Right lobe of liver (tissue), 6 donors: ENCODE data around the gene SART3. TPM values are rescaled to one million over a fixed set of nuclear protein-coding genes. Genes with fewer than 3 reads are reported as not detected.
"Not testable (repeated sequence)": the region's sequence is repeated elsewhere in the genome, so short reads cannot be mapped to it uniquely, and the experiment has no call there.

Source experiments
- ATAC-seq, 4 donors: fragments of 200-7000 bp; cut with Tn5 transposase; one replicate each; pipeline ENCODE4 v1.9.1; 2020; ENCODE audit warnings: mild to moderate bottlenecking in 4 of 4, moderate library complexity in 4 of 4
- DNase-seq, 3 donors: peaks; one replicate each; pipeline ENCODE4 v3.0.0-alpha.2; 2020
- H3K27ac ChIP-seq, 3 donors: fragments of 200-600 bp; one replicate each; pipeline ENCODE4 v1.8.0; 2022
- H3K27me3 ChIP-seq, 2 donors: fragments of 200-600 bp; one replicate each; pipeline ENCODE4 v1.8.0; 2022
- H3K36me3 ChIP-seq, 4 donors: fragments of 200-600 bp; sonication (generic) in 1 of 4; one replicate each; pipeline versions ENCODE4 v1.5.1 to v1.8.0; 2017 to 2022; ENCODE audit warnings: control low read depth in 1 of 4
- H3K4me1 ChIP-seq, 4 donors: fragments of 200-600 bp; sonication (generic) in 1 of 4; one replicate each; pipeline versions ENCODE4 v1.5.1 to v1.8.0; 2017 to 2022; ENCODE audit warnings: control low read depth in 1 of 4
- H3K4me3 ChIP-seq, 3 donors: fragments of 200-600 bp; one replicate each; pipeline ENCODE4 v1.8.0; 2022
- H3K9me3 ChIP-seq, 4 donors: fragments of 200-600 bp; sonication (generic) in 1 of 4; one replicate each; pipeline versions ENCODE4 v1.5.1 to v1.8.0; 2017 to 2022; ENCODE audit warnings: control low read depth in 1 of 4
- CTCF ChIP-seq, 4 donors: fragments of 200-600 bp in 3 of 4; fragments of 450-650 bp in 1 of 4; IDR thresholded peaks; one replicate each; pipeline versions ENCODE4 v1.5.1 to v1.8.0; 2016 to 2022; ENCODE audit warnings: antibody characterized with exemption in 4 of 4, mild to moderate bottlenecking in 2 of 4
- POLR2A ChIP-seq: fragments of 450-650 bp; IDR thresholded peaks from one replicate; pipeline ENCODE4 v1.6.1; 2017; ENCODE audit warnings: antibody characterized with exemption, mild to moderate bottlenecking
- WGBS: methylation state at CpG from one replicate; pipeline ENCODE4 v1.1.6; 2018; ENCODE audit warnings: low coverage, low lambda C conversion rate; ENCODE audit not compliant: insufficient coverage; ENCODE audit errors: missing lambda C conversion rate; 5-methylcytosine and 5-hydroxymethylcytosine counted together
- intact Hi-C, 2 donors: fragments of 100-400 bp; cut with DNase I; formaldehyde crosslinking; loops; one replicate each; pipeline versions ENCODE4 v1.11.2 to v1.14.1; 2022
- total RNA-seq, 6 experiments: library from RNA; depleted of rRNA in 2 of 6; stranded (reverse); fragments of >200 nt in 2 of 6; fragmentation: NEBNext Ultra II Directional in 3 of 6; extraction: Animal tissue kit (Norgen Biotek cat#: 25700) in 3 of 6; gene quantifications; one replicate each; pipeline versions ENCODE4 v1.1.0 to v1.2.4, GENCODE V29; 2016 to 2023
- donor health status: DM: no; HTN: yes; CAD: no.
- donor health status: DM: no; HTN: no; CAD: no.
- donor health status: DM: no; HTN: no; CAD: no.
- donor health status: DM: no; HTN: yes; CAD: no.
- donor health status: DM: no; HTN: yes; CAD: no.

The SART3 gene
- total RNA-seq, 6 experiments from 2014 or later: 13.2 to 28.4 (median 20.6) TPM

GRCh38 chr12:108578264-108578663 is 17.3 kb upstream of the SART3 start:
- no peak for TF ChIP-seq CTCF (IDR thresholded peaks at IDR 0.05)
- TF ChIP-seq POLR2A: no peak
- no peaks in the 10 kb centered on the region for H3K27me3 ChIP-seq
- ATAC-seq (no peak), DNase-seq (no peak)
- WGBS: 93% methylated on average over 2 of the region's 2 CpGs
- intact Hi-C loops: loop anchor here in 1 of 2 donors (5.0 kb wide), 1 partner anchor 34 kb away; no protein-coding TSS in a partner anchor
- H3K4me3 ChIP-seq: no peak overlapping the region
- no peak overlapping the region for H3K27ac ChIP-seq
- H3K9me3 ChIP-seq: no peaks in the 10 kb centered on the region
- H3K4me1 ChIP-seq: no peaks in the 10 kb centered on the region
- H3K36me3 ChIP-seq: no peaks in the 10 kb centered on the region

GRCh38 chr12:108577458-108577857 is 16.5 kb upstream of the SART3 start:
- DNase-seq: no peak
- no peak for TF ChIP-seq POLR2A
- TF ChIP-seq CTCF (IDR thresholded peaks at IDR 0.05): no peak
- no peaks in the 10 kb centered on the region for H3K36me3 ChIP-seq
- no peaks in the 10 kb centered on the region for H3K4me1 ChIP-seq
- no peaks in the 10 kb centered on the region for H3K27me3 ChIP-seq
- H3K4me3 ChIP-seq: no peak overlapping the region
- no peak overlapping the region for H3K27ac ChIP-seq
- intact Hi-C loops: loop anchor here in 1 of 2 donors (5.0 kb wide), 1 partner anchor 35 kb away; no protein-coding TSS in a partner anchor
- H3K9me3 ChIP-seq: no peaks in the 10 kb centered on the region
- ATAC-seq: no peak

GRCh38 chr12:108576660-108577234 is 15.8 kb upstream of the SART3 start:
- Histone ChIP-seq H3K4me3 (no peak overlapping the region), H3K4me1 (no peaks in the 10 kb centered on the region), H3K9me3 (no peaks in the 10 kb centered on the region), H3K27ac (no peak overlapping the region), H3K36me3 (no peaks in the 10 kb centered on the region), H3K27me3 (no peaks in the 10 kb centered on the region)
- TF ChIP-seq CTCF (IDR thresholded peaks at IDR 0.05) (no peak), POLR2A (no peak)
- peak in 1 of 3 donors; percentile 13 for DNase-seq
- intact Hi-C loops: loop anchor here in 1 of 2 donors (5.0 kb wide), 1 partner anchor 36 kb away; no protein-coding TSS in a partner anchor
- WGBS: 62% methylated on average over 6 of the region's 6 CpGs
- ATAC-seq: no peak

- ATAC-seq (no peak), DNase-seq (peak in 1 of 3 donors; percentile 11)
- Histone ChIP-seq H3K4me1 (no peaks in the 10 kb centered on the region), H3K27ac (no peak overlapping the region), H3K36me3 (no peaks in the 10 kb centered on the region), H3K4me3 (no peak overlapping the region), H3K27me3 (no peaks in the 10 kb centered on the region), H3K9me3 (no peaks in the 10 kb centered on the region)
- WGBS: 76% methylated on average over 5 of the region's 9 CpGs
- intact Hi-C loops: loop anchor here in 1 of 2 donors (5.0 kb wide), 1 partner anchor 37 kb away; no protein-coding TSS in a partner anchor
- no peak for TF ChIP-seq CTCF (IDR thresholded peaks at IDR 0.05)
- no peak for TF ChIP-seq POLR2A
Measured at GRCh38 chr12:108575199-108575912, 14.4 kb upstream of the SART3 start.

GRCh38 chr12:108574276-108574675 is 13.3 kb upstream of the SART3 start:
- intact Hi-C loops, H3K9me3 ChIP-seq, H3K36me3 ChIP-seq, H3K27me3 ChIP-seq, H3K27ac ChIP-seq, H3K4me1 ChIP-seq, ATAC-seq, H3K4me3 ChIP-seq: not testable (repeated sequence)
- WGBS: 89% methylated on average over 1 of the region's 1 CpG
- peak in 1 of 3 donors; percentile 3 for DNase-seq
